Measurements from ENCODE around the gene CLASP1. TPM values are rescaled to one million over a fixed set of nuclear protein-coding genes. Genes with fewer than 3 reads are reported as not detected.

The CLASP1 gene
- polyA plus RNA-seq, 1 donor (not counting 4 experiments of a cell fraction or from before 2014, with no cell fraction given): 16.7 TPM

DNA sequence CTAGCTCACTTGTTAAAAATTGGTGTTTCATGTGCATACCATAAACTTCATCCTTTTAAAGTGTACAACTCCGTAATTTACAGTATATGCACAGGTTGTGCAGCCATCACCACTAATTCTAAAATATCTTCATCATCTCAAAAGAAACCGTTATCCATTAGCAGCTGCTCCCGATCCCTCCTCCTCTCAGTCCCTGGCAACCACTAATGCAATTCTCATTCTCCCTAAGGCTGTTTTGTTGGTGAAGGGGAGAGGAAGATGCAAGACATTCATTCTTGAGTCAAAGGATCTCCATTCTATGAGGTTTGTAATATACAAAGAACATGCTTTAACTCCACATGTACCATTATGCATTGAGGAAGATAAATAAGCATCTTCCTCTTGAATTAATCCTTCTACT lies 70.0 kb downstream of the CLASP1 start:
- TF ChIP-seq EZH2 (IDR thresholded peaks at IDR 0.05; ENCODE audit: low read length) (no peak), CTCF (optimal IDR thresholded peaks at IDR 0.05 in 1 of 3, IDR thresholded peaks at IDR 0.05 in 1 of 3, conservative IDR thresholded peaks at IDR 0.05 in 1 of 3; ENCODE audit: extremely low read depth in 1 of 3, insufficient read depth in 2 of 3, low read length in 3 of 3) (no peak)
- FAIRE-seq (peak; percentile 49), DNase-seq (ENCODE audit: low read depth, low spot score) (no peak)
- Histone ChIP-seq H3K79me2 (ENCODE audit: control insufficient read depth, insufficient read depth, low read length) (peaks cover 28% of the 10 kb centered on the region), H3K27ac (ENCODE audit: control insufficient read depth, insufficient read depth, low read length) (no peak overlapping the region), H3K4me1 (ENCODE audit: control insufficient read depth, extremely low read depth, insufficient read depth, low read length) (peaks cover 2% of the 10 kb centered on the region), H2AFZ (ENCODE audit: control insufficient read depth, low read length) (no peak overlapping the region), H3K4me3 (ENCODE audit: control insufficient read depth in 2 of 3, extremely low read depth in 1 of 3, insufficient read depth in 2 of 3, low read depth in 1 of 3, low read length in 3 of 3) (no peak overlapping the region), H3K9ac (ENCODE audit: control insufficient read depth, extremely low read depth, insufficient read depth, low read length) (no peak overlapping the region), H3K9me3 (ENCODE audit: control insufficient read depth, low read depth, low read length) (no peaks in the 10 kb centered on the region), H3K36me3 (ENCODE audit: control insufficient read depth in 2 of 2, extremely low read depth in 1 of 2, insufficient read depth in 2 of 2, low read length in 2 of 2) (no peaks in the 10 kb centered on the region), H3K4me2 (ENCODE audit: control insufficient read depth, extremely low read depth, insufficient read depth, low read depth, low read length) (no peak overlapping the region), H4K20me1 (ENCODE audit: control insufficient read depth, extremely low read depth, insufficient read depth, low read length) (no peaks in the 10 kb centered on the region), H3K9me1 (ENCODE audit: control insufficient read depth, extremely low read depth, insufficient read depth, low read length) (no peaks in the 10 kb centered on the region), H3K27me3 (ENCODE audit: control insufficient read depth, extremely low read depth, insufficient read depth, low read length) (no peaks in the 10 kb centered on the region)
- dilution Hi-C loops (cut with MboI; ENCODE audit: extremely low pct_ligation_motif_present, low sequenced_read_pairs): no loop called here

DNA sequence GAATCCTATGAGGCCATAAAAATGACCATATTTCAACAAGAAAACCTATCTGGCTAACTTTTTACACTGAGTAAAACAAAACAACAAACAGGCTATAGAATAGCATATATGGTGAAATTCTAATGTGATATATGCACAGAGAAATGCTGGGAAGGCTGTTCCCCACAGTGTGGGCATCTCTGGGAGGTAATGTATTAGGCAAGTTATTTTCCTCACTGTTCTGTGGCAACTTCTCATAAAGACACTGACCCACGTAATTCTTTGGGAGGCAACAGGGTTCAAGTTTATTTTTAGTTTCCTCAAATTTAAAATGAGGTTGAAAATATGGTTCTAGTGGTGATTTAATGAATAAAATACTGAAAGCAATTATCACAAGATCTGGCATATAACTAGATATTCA lies 71.9 kb downstream of the CLASP1 start:
- no peaks in the 10 kb centered on the region for H3K36me3 ChIP-seq (ENCODE audit: control insufficient read depth in 2 of 2, extremely low read depth in 1 of 2, insufficient read depth in 2 of 2, low read length in 2 of 2)
- peaks cover 2% of the 10 kb centered on the region for H3K4me1 ChIP-seq (ENCODE audit: control insufficient read depth, extremely low read depth, insufficient read depth, low read length)
- H3K79me2 ChIP-seq (ENCODE audit: control insufficient read depth, insufficient read depth, low read length): peaks cover 27% of the 10 kb centered on the region
- TF ChIP-seq CTCF (optimal IDR thresholded peaks at IDR 0.05 in 1 of 3, IDR thresholded peaks at IDR 0.05 in 1 of 3, conservative IDR thresholded peaks at IDR 0.05 in 1 of 3; ENCODE audit: extremely low read depth in 1 of 3, insufficient read depth in 2 of 3, low read length in 3 of 3) (no peak), EZH2 (IDR thresholded peaks at IDR 0.05; ENCODE audit: low read length) (no peak)
- no peak for FAIRE-seq
- H3K9me3 ChIP-seq (ENCODE audit: control insufficient read depth, low read depth, low read length): no peaks in the 10 kb centered on the region
- H3K4me2 ChIP-seq (ENCODE audit: control insufficient read depth, extremely low read depth, insufficient read depth, low read depth, low read length): no peak overlapping the region
- no peaks in the 10 kb centered on the region for H3K9me1 ChIP-seq (ENCODE audit: control insufficient read depth, extremely low read depth, insufficient read depth, low read length)
- H4K20me1 ChIP-seq (ENCODE audit: control insufficient read depth, extremely low read depth, insufficient read depth, low read length): no peaks in the 10 kb centered on the region
- no peak for DNase-seq (ENCODE audit: low read depth, low spot score)
- no peak overlapping the region for H2AFZ ChIP-seq (ENCODE audit: control insufficient read depth, low read length)
- dilution Hi-C loops (cut with MboI; ENCODE audit: extremely low pct_ligation_motif_present, low sequenced_read_pairs): no loop called here
- H3K27me3 ChIP-seq (ENCODE audit: control insufficient read depth, extremely low read depth, insufficient read depth, low read length): no peaks in the 10 kb centered on the region
- no peak overlapping the region for H3K9ac ChIP-seq (ENCODE audit: control insufficient read depth, extremely low read depth, insufficient read depth, low read length)
- H3K27ac ChIP-seq (ENCODE audit: control insufficient read depth, insufficient read depth, low read length): no peak overlapping the region
- H3K4me3 ChIP-seq (ENCODE audit: control insufficient read depth in 2 of 3, extremely low read depth in 1 of 3, insufficient read depth in 2 of 3, low read depth in 1 of 3, low read length in 3 of 3): no peak overlapping the region

Data from keratinocyte (primary cell).